SU-DHL-6 (cell line): ENCODE results near the gene GATA3.

Source experiments
- H2AFZ ChIP-seq: fragments of 200-600 bp; sonication (generic); 2 replicates; pipeline ENCODE4 v1.6.1; 2014; ENCODE audit warnings: low read depth, mild to moderate bottlenecking, moderate library complexity, mixed read lengths, antibody characterized with exemption, low read length; ENCODE audit not compliant: severe bottlenecking
- H3F3A ChIP-seq: fragments of 200-600 bp; shearing (Covaris generic); 2 replicates; pipeline ENCODE4 v1.6.0; 2016; ENCODE audit warnings: antibody characterized with exemption, mild to moderate bottlenecking; ENCODE audit not compliant: insufficient read depth
- H3K27ac ChIP-seq: fragments of 200-600 bp; sonication (generic); 2 replicates; pipeline ENCODE4 v1.5.1; 2016; ENCODE audit warnings: low read depth, mild to moderate bottlenecking, low read length, moderate library complexity, mixed read lengths
- H3K27me3 ChIP-seq: fragments of 200-600 bp; sonication (generic), shearing (Covaris generic); 2 replicates; pipeline ENCODE4 v1.6.0; 2014; ENCODE audit warnings: mild to moderate bottlenecking, low read length
- H3K36me3 ChIP-seq: fragments of 200-600 bp; sonication (generic); 2 replicates; pipeline ENCODE4 v1.6.1; 2014; ENCODE audit warnings: mild to moderate bottlenecking, low read length, mixed read lengths
- H3K4me2 ChIP-seq: fragments of 300-600, 200-600 bp; shearing (Covaris generic), sonication (generic); 2 replicates; pipeline ENCODE4 v1.6.0; 2014; ENCODE audit warnings: low read length, low read depth, mild to moderate bottlenecking; ENCODE audit not compliant: poor library complexity, severe bottlenecking
- H3K4me3 ChIP-seq: fragments of 200-600 bp; sonication (generic); 2 replicates; pipeline ENCODE4 v1.5.1; 2014; ENCODE audit warnings: antibody characterized with exemption, low read length, mild to moderate bottlenecking, mixed read lengths; ENCODE audit not compliant: insufficient read depth, poor library complexity, severe bottlenecking
- H3K79me2 ChIP-seq: fragments of 200-600 bp; sonication (generic); 2 replicates; pipeline ENCODE4 v1.6.1; 2014; ENCODE audit warnings: mild to moderate bottlenecking, low read length, moderate library complexity; ENCODE audit not compliant: insufficient read depth
- H3K9ac ChIP-seq: fragments of 200-600 bp; sonication (generic); 2 replicates; pipeline ENCODE4 v1.7.0; 2014; ENCODE audit warnings: mild to moderate bottlenecking, low read length
- H3K9me2 ChIP-seq: fragments of 200-600 bp; sonication (generic); replicated peaks from 2 replicates; pipeline ENCODE4 v1.6.1; 2014; ENCODE audit warnings: low read length; ENCODE audit not compliant: insufficient read depth
- H3K9me3 ChIP-seq: fragments of 200-600 bp; sonication (generic); 2 replicates; pipeline ENCODE4 v1.6.1; 2014; ENCODE audit warnings: low read length, mixed read lengths; ENCODE audit not compliant: insufficient read depth
- H4K20me1 ChIP-seq: fragments of 200-600 bp; sonication (generic); 2 replicates; pipeline ENCODE4 v1.6.1; 2014; ENCODE audit warnings: low read depth, mild to moderate bottlenecking, antibody characterized with exemption, low read length, moderate library complexity, mixed read lengths
- CTCF ChIP-seq: fragments of 200-600 bp; sonication (generic); IDR thresholded peaks from one replicate; pipeline ENCODE4 v1.5.1; 2017; ENCODE audit warnings: antibody characterized with exemption, mild to moderate bottlenecking, low read length, moderate library complexity; ENCODE audit not compliant: insufficient read depth, poor library complexity, severe bottlenecking
- EZH2phosphoT487 ChIP-seq: fragments of 200-600 bp; sonication (generic), shearing (Covaris generic); conservative IDR thresholded peaks from 2 replicates; pipeline ENCODE4 v1.6.1; 2018; ENCODE audit warnings: mild to moderate bottlenecking, antibody characterized with exemption, low read length, moderate library complexity, mixed read lengths

GATA3 gene

GRCh38 chr10:8039321-8039881, 15.1 kb upstream of the GATA3 start:
- Histone ChIP-seq H4K20me1 (no peaks in the 10 kb centered on the region), H3K4me3 (no peak overlapping the region), H2AFZ (no peak overlapping the region), H3K9me2 (no peaks in the 10 kb centered on the region), H3K9ac (no peak overlapping the region), H3K79me2 (no peaks in the 10 kb centered on the region), H3K36me3 (no peaks in the 10 kb centered on the region), H3F3A (no peaks in the 10 kb centered on the region), H3K27me3 (no peaks in the 10 kb centered on the region), H3K4me2 (no peak overlapping the region), H3K27ac (no peak overlapping the region), H3K9me3 (no peaks in the 10 kb centered on the region)
- TF ChIP-seq CTCF (no peak), EZH2phosphoT487 (no peak)

GRCh38 chr10:8040651-8041050, 13.8 kb upstream of the GATA3 start:
- Histone ChIP-seq H3K9me2 (no peaks in the 10 kb centered on the region), H3K4me3 (no peak overlapping the region), H3K9me3 (no peaks in the 10 kb centered on the region), H3K79me2 (no peaks in the 10 kb centered on the region), H3K27me3 (no peaks in the 10 kb centered on the region), H3K27ac (no peak overlapping the region), H3K36me3 (no peaks in the 10 kb centered on the region), H3F3A (no peaks in the 10 kb centered on the region), H3K4me2 (no peak overlapping the region), H3K9ac (no peak overlapping the region), H4K20me1 (no peaks in the 10 kb centered on the region), H2AFZ (no peak overlapping the region)
- no peak for TF ChIP-seq CTCF
- no peak for TF ChIP-seq EZH2phosphoT487

- H3K9me3 ChIP-seq, result no peaks in the 10 kb centered on the region
Measured at GRCh38 chr10:8041284-8041991, 13.1 kb upstream of the GATA3 start.

More at GRCh38 chr10:8041284-8041991, 13.1 kb upstream of the GATA3 start:
- H3K4me3 ChIP-seq, result no peak overlapping the region
- no peaks in the 10 kb centered on the region for H3F3A ChIP-seq
- H3K36me3 ChIP-seq, result no peaks in the 10 kb centered on the region
- no peak overlapping the region for H3K27ac ChIP-seq
- no peaks in the 10 kb centered on the region for H3K9me2 ChIP-seq
- TF ChIP-seq CTCF (no peak), EZH2phosphoT487 (no peak)
- no peak overlapping the region for H3K9ac ChIP-seq
- no peaks in the 10 kb centered on the region for H4K20me1 ChIP-seq
- H3K79me2 ChIP-seq, result no peaks in the 10 kb centered on the region
- H3K27me3 ChIP-seq, result no peaks in the 10 kb centered on the region
- no peak overlapping the region for H3K4me2 ChIP-seq
- no peak overlapping the region for H2AFZ ChIP-seq
